OCI-M2 (cell line): ENCODE measurements around the gene GRIN1.

ENCODE experiments used
- DNase-seq: peaks from one replicate; lab custom pipeline; 2025; ENCODE audit not compliant: unreplicated experiment; lab: John Stamatoyannopoulos, UW

Gene GRIN1

GRCh38 chr9:137176302-137177182 lies 37.6 kb downstream of the GRIN1 start:
- no peak for DNase-seq

- no peak for DNase-seq
Observed at GRCh38 chr9:137178201-137178938, 39.4 kb downstream of the GRIN1 start.

GRCh38 chr9:137178939-137179630 lies 40.1 kb downstream of the GRIN1 start:
- no peak for DNase-seq

GRCh38 chr9:137179761-137180160 lies 40.8 kb downstream of the GRIN1 start:
- no peak for DNase-seq

- no peak for DNase-seq
Observed at GRCh38 chr9:137180491-137180890, 41.5 kb downstream of the GRIN1 start.

GRCh38 chr9:137181680-137182079 lies 42.7 kb downstream of the GRIN1 start:
- no peak for DNase-seq

- no peak for DNase-seq
Observed at GRCh38 chr9:137182836-137183235, 43.9 kb downstream of the GRIN1 start.

- DNase-seq = no peak
Observed at GRCh38 chr9:137183980-137184595, 45.1 kb downstream of the GRIN1 start.

- no peak for DNase-seq
Observed at GRCh38 chr9:137184881-137185660, 46.1 kb downstream of the GRIN1 start.

- no peak for DNase-seq
Observed at GRCh38 chr9:137185921-137186320, 47.0 kb downstream of the GRIN1 start.

- no peak for DNase-seq
Observed at GRCh38 chr9:137186385-137186784, 47.4 kb downstream of the GRIN1 start.

GRCh38 chr9:137187386-137187785 lies 48.4 kb downstream of the GRIN1 start:
- DNase-seq = no peak

GRCh38 chr9:137188086-137188489 lies 49.1 kb downstream of the GRIN1 start:
- no peak for DNase-seq

GRCh38 chr9:137188490-137189296 lies 49.7 kb downstream of the GRIN1 start, which contains the start of the genes ANAPC2 and SSNA1:
Gene ANAPC2, minus strand, starts transcription at chr9:137188560. Its CDS starts 28 bp downstream, at chr9:137188532.
Gene SSNA1, plus strand, starts transcription at chr9:137188676. Its CDS starts 51 bp downstream, at chr9:137188727.
- DNase-seq = peak; percentile 39

- DNase-seq = no peak
Observed at GRCh38 chr9:137189297-137190295, 50.6 kb downstream of the GRIN1 start.

- DNase-seq = no peak
Observed at GRCh38 chr9:137190315-137190856, 51.4 kb downstream of the GRIN1 start.

- DNase-seq = no peak
Observed at GRCh38 chr9:137191245-137191644, 52.3 kb downstream of the GRIN1 start.
